WTC11 (cell line): ENCODE results near the gene CEP85. TPM values are rescaled to one million over a fixed set of nuclear protein-coding genes. Genes with fewer than 3 reads are reported as not detected.

Experiments
- ATAC-seq: fragments of 200-7000 bp; cut with Tn5 transposase; 2 replicates; pipeline ENCODE4 v1.10.0; 2021; ENCODE audit warnings: mild to moderate bottlenecking, moderate library complexity
- Bru-seq: library from RNA; stranded (reverse); fragments of 400-500 nt; gene quantifications from one replicate; lab custom pipeline; 2021; lab: Mats Ljungman, UMichigan
- CTCF ChIA-PET: fragments of 300-600 bp; sonication (Branson Sonifier 250); formaldehyde crosslinking; loops from one replicate; lab custom pipeline; 2021; ENCODE audit warnings: antibody characterized with exemption; lab: Charles Lee
- POLR2A ChIA-PET: fragments of 350-600 bp; sonication (Branson Sonifier 250); formaldehyde crosslinking; loops from one replicate; lab custom pipeline; 2021; ENCODE audit warnings: antibody characterized with exemption; lab: Charles Lee
- DNase-seq: peaks from one replicate; pipeline ENCODE4 v3.0.0; 2021; ENCODE audit warnings: low spot score
- H3K27ac Mint-ChIP-seq: 2 replicates; pipeline ENCODE4 v1.8.0; 2021; ENCODE audit warnings: mixed read lengths
- H3K27me3 Mint-ChIP-seq: 2 replicates; pipeline ENCODE4 v1.8.0; 2021; ENCODE audit warnings: low read depth, mild to moderate bottlenecking, moderate library complexity, mixed read lengths
- H3K36me3 Mint-ChIP-seq: 2 replicates; pipeline ENCODE4 v1.8.0; 2021; ENCODE audit warnings: mixed read lengths
- H3K4me1 Mint-ChIP-seq: 2 replicates; pipeline ENCODE4 v1.8.0; 2022; ENCODE audit warnings: mixed read lengths
- H3K4me3 Mint-ChIP-seq: 2 replicates; pipeline ENCODE4 v1.8.0; 2021; ENCODE audit warnings: mild to moderate bottlenecking, moderate library complexity, mixed read lengths
- H3K9me3 Mint-ChIP-seq: 2 replicates; pipeline ENCODE4 v1.8.0; 2021; ENCODE audit warnings: mixed read lengths
- CBFB ChIP-seq: sonication (generic); formaldehyde crosslinking; IDR thresholded peaks from 2 replicates; pipeline ENCODE4 v1.8.1; 2022; ENCODE audit warnings: mild to moderate bottlenecking, low read depth, missing genetic modification reagents
- CREM ChIP-seq: sonication (generic); formaldehyde crosslinking; IDR thresholded peaks from 2 replicates; pipeline ENCODE4 v1.8.1; 2022; ENCODE audit warnings: mild to moderate bottlenecking, missing genetic modification reagents, moderate library complexity
- ELF4 ChIP-seq: sonication (generic); formaldehyde crosslinking; IDR thresholded peaks from 2 replicates; pipeline ENCODE4 v1.8.1; 2022; ENCODE audit warnings: low read depth, mild to moderate bottlenecking, moderate library complexity, missing genetic modification reagents
- ERG ChIP-seq: fragments of 250-450 bp; sonication (Bioruptor Pico); IDR thresholded peaks from 2 replicates; pipeline ENCODE4 v1.8.0; 2021; ENCODE audit warnings: mild to moderate bottlenecking
- FOXK1 ChIP-seq: sonication (generic); formaldehyde crosslinking; IDR thresholded peaks from 2 replicates; pipeline ENCODE4 v1.8.0; 2022; ENCODE audit warnings: mild to moderate bottlenecking, moderate library complexity, missing genetic modification reagents
- FOXP1 ChIP-seq: sonication (generic); formaldehyde crosslinking; IDR thresholded peaks from 2 replicates; pipeline ENCODE4 v1.8.0; 2022; ENCODE audit warnings: missing genetic modification reagents, mild to moderate bottlenecking, moderate library complexity, borderline replicate concordance
- FOXP4 ChIP-seq: sonication (generic); formaldehyde crosslinking; IDR thresholded peaks from 2 replicates; pipeline ENCODE4 v1.8.0; 2022; ENCODE audit warnings: mild to moderate bottlenecking, missing genetic modification reagents
- GRHL2 ChIP-seq: fragments of 250-450 bp; sonication (Bioruptor Pico); IDR thresholded peaks from 2 replicates; pipeline ENCODE4 v1.8.0; 2022; ENCODE audit warnings: mild to moderate bottlenecking, moderate library complexity; ENCODE audit not compliant: insufficient replicate concordance, severe bottlenecking
- HMGXB4 ChIP-seq: sonication (generic); formaldehyde crosslinking; IDR thresholded peaks from 2 replicates; pipeline ENCODE4 v1.8.1; 2023; ENCODE audit warnings: mild to moderate bottlenecking, moderate library complexity, missing genetic modification reagents
- MAX ChIP-seq: sonication (generic); formaldehyde crosslinking; IDR thresholded peaks from 2 replicates; pipeline ENCODE4 v1.8.0; 2022; ENCODE audit warnings: mild to moderate bottlenecking, missing genetic modification reagents
- OVOL2 ChIP-seq: fragments of 250-450 bp; sonication (Bioruptor Pico); IDR thresholded peaks from 2 replicates; pipeline ENCODE4 v1.9.0; 2021; ENCODE audit warnings: mild to moderate bottlenecking, borderline replicate concordance
- PRDM15 ChIP-seq: sonication (generic); formaldehyde crosslinking; IDR thresholded peaks from 2 replicates; pipeline ENCODE4 v1.8.0; 2022; ENCODE audit warnings: missing genetic modification reagents
- PREB ChIP-seq: sonication (generic); formaldehyde crosslinking; IDR thresholded peaks from 2 replicates; pipeline ENCODE4 v1.8.1; 2022; ENCODE audit warnings: mild to moderate bottlenecking, missing genetic modification reagents, moderate library complexity, borderline replicate concordance
- TP53 ChIP-seq: sonication (generic); formaldehyde crosslinking; IDR thresholded peaks from 2 replicates; pipeline ENCODE4 v1.8.1; 2023; ENCODE audit warnings: mild to moderate bottlenecking, missing genetic modification reagents
- USF1 ChIP-seq: sonication (generic); formaldehyde crosslinking; IDR thresholded peaks from 2 replicates; pipeline ENCODE4 v1.8.0; 2022; ENCODE audit warnings: mild to moderate bottlenecking, missing genetic modification reagents
- ZMAT4 ChIP-seq: fragments of 250-450 bp; sonication (Bioruptor Pico); IDR thresholded peaks from 2 replicates; pipeline ENCODE4 v1.9.0; 2021; ENCODE audit warnings: mild to moderate bottlenecking
- ZNF219 ChIP-seq: sonication (generic); formaldehyde crosslinking; IDR thresholded peaks from 2 replicates; pipeline ENCODE4 v1.8.0; 2023; ENCODE audit warnings: missing genetic modification reagents, mild to moderate bottlenecking, borderline replicate concordance
- ZNF512 ChIP-seq: sonication (generic); formaldehyde crosslinking; IDR thresholded peaks from 2 replicates; pipeline ENCODE4 v1.8.1; 2022; ENCODE audit warnings: missing genetic modification reagents, borderline replicate concordance
- long read RNA-seq, 3 experiments: library from RNA in 1 of 3; library from capped mRNA in 1 of 3; library from polyadenylated mRNA in 1 of 3; unstranded in 2 of 3; stranded (forward) in 1 of 3; transcript quantifications; one replicate each; pipeline ENCODE4 v2.0.0, GENCODE V29; 2021
- total RNA-seq: library from RNA; stranded (reverse); gene quantifications from 3 replicates; pipeline ENCODE4 v1.2.3, GENCODE V29; 2021

CEP85 gene
- total RNA-seq, result 32.0 to 40.8 TPM (median 35.3 TPM) in 3 replicates
- Bru-seq, nascent RNA, result percentile 82 among the genes with signal in this experiment
- long read RNA-seq, experiment 1, transcript CEP85-201 (14 exons, 3,935 nt), result minor isoform, 49 of 253 reads
- long read RNA-seq, experiment 1, transcript CEP85-202 (14 exons, 3,922 nt), result major isoform, 122 of 253 reads
- long read RNA-seq, experiment 1, partial matches to known transcripts, result 37 of 253 reads
- long read RNA-seq, experiment 1, other reads (novel, unspliced or antisense), result 42 of 253 reads
- long read RNA-seq, experiment 2, partial matches to known transcripts, result 10 of 32 reads
- long read RNA-seq, experiment 2, other reads (novel, unspliced or antisense), result 16 of 32 reads
- long read RNA-seq, experiment 3, partial matches to known transcripts, result 5 of 7 reads
- long read RNA-seq, experiment 3, other reads (novel, unspliced or antisense), result 0 of 7 reads

GRCh38 chr1:26233903-26234643 lies at the start of gene CEP85:
TSS of gene CEP85 (plus strand) at chr1:26234200. CDS start at chr1:26239784, 5,584 bp downstream.
- Mint-ChIP-seq H3K4me1 (peaks cover 25% of the 10 kb centered on the region), H3K36me3 (peaks cover 23% of the 10 kb centered on the region), H3K27me3 (peaks cover 4% of the 10 kb centered on the region), H3K27ac (peak within 1 kb of the TSS; percentile 87), H3K4me3 (peak within 1 kb of the TSS; percentile 99), H3K9me3 (peaks cover 6% of the 10 kb centered on the region; the same call in 1 of the 2 replicates)
- CTCF ChIA-PET, result interaction anchor here (0.5 to 6.1 kb wide), 84 partner anchors 10 to 1366 kb away, joined by 3 to 165 read pairs (median 4); partner anchors contain the start of genes C1orf232, CATSPER4, CD52 and CNKSR1
- DNase-seq, result peak; percentile 99
- ATAC-seq, result peak; percentile 96
- POLR2A ChIA-PET, result interaction anchor here (0.6 to 2.3 kb wide), 15 partner anchors 9 to 198 kb away, joined by 3 to 9 read pairs (median 3); partner anchors contain the start of genes CATSPER4, CD52, DHDDS and ZNF593
- TF ChIP-seq CBFB (no peak), PRDM15 (no peak), MAX (CRISPR knock-in tag) (peak; percentile 88), OVOL2 (CRISPR knock-in tag) (no peak), FOXP1 (CRISPR knock-in tag) (peak; percentile 48; the same call in 1 of the 2 replicates), HMGXB4 (peak; percentile 81), ZMAT4 (CRISPR knock-in tag) (no peak), PREB (CRISPR knock-in tag) (no peak), ERG (CRISPR knock-in tag) (no peak), GRHL2 (no peak), FOXK1 (CRISPR knock-in tag) (0 out of 2 replicates have a peak, but pooled peaks have one; percentile 52), ELF4 (CRISPR knock-in tag) (no peak), TP53 (CRISPR knock-in tag) (no peak), USF1 (CRISPR knock-in tag) (0 out of 2 replicates have a peak, but pooled peaks have one; percentile 9), ZNF512 (CRISPR knock-in tag) (no peak), FOXP4 (CRISPR knock-in tag) (peak; percentile 50; the same call in 1 of the 2 replicates), CREM (no peak; the same call in 1 of the 2 replicates), ZNF219 (no peak)
